ENCODE results near the gene HCLS1.

HCLS1 gene

GRCh38 chr3:121630355-121630754 lies 30.3 kb downstream of the HCLS1 start:
- no peak for TF ChIP-seq CTCF (IDR thresholded peaks at IDR 0.05)

- TF ChIP-seq CTCF (IDR thresholded peaks at IDR 0.05) = no peak
These were observed 31.1 kb downstream of the HCLS1 start for GRCh38 chr3:121629601-121630000.

GRCh38 chr3:121627622-121628021 lies 33.1 kb downstream of the HCLS1 start:
- no peak for TF ChIP-seq CTCF (IDR thresholded peaks at IDR 0.05)

- no peak for TF ChIP-seq CTCF (IDR thresholded peaks at IDR 0.05)
These were observed 33.5 kb downstream of the HCLS1 start for GRCh38 chr3:121627211-121627610.

- TF ChIP-seq CTCF (IDR thresholded peaks at IDR 0.05) = no peak
These were observed 34.2 kb downstream of the HCLS1 start for GRCh38 chr3:121626495-121626894.

GRCh38 chr3:121624147-121624899 lies 36.4 kb downstream of the HCLS1 start:
- TF ChIP-seq CTCF (IDR thresholded peaks at IDR 0.05) = no peak

- TF ChIP-seq CTCF (IDR thresholded peaks at IDR 0.05) = no peak
These were observed 39.2 kb downstream of the HCLS1 start for GRCh38 chr3:121621491-121621890.

- TF ChIP-seq CTCF (IDR thresholded peaks at IDR 0.05) = no peak
These were observed 41.0 kb downstream of the HCLS1 start for GRCh38 chr3:121619691-121620090.

All from LNCAP (cell line).